Gastrocnemius medialis (tissue), 4 donors: ENCODE data around the gene MDK. TPM values are rescaled to one million over a fixed set of nuclear protein-coding genes. Genes with fewer than 3 reads are reported as not detected.

Experiments used
- ATAC-seq, 2 donors: fragments of 150-250 bp; one replicate each; pipeline ENCODE4 v1.9.1; 2016
- DNase-seq, 2 donors: peaks; one replicate each; pipeline ENCODE4 v3.0.0-alpha.2; 2019
- H3K27ac ChIP-seq, 4 donors: fragments of 200-600 bp; sonication (generic); 1 replicate in 1 of 4; 2 replicates in 3 of 4; pipeline ENCODE4 v1.5.1; 2016 to 2018; ENCODE audit warnings: mild to moderate bottlenecking in 2 of 4, moderate library complexity in 1 of 4
- H3K27me3 ChIP-seq, 3 donors: fragments of 200-600 bp; sonication (generic) in 2 of 3; 1 replicate in 1 of 3; 2 replicates in 2 of 3; pipeline versions ENCODE4 v1.5.1 to v1.6.0; 2016 to 2019; ENCODE audit warnings: mild to moderate bottlenecking in 1 of 3, moderate library complexity in 1 of 3
- H3K36me3 ChIP-seq, 2 donors: fragments of 200-600 bp; sonication (generic) in 1 of 2; one replicate each; pipeline ENCODE4 v1.5.1; 2017 to 2018
- H3K4me1 ChIP-seq, 2 donors: fragments of 200-600 bp; sonication (generic) in 1 of 2; one replicate each; pipeline ENCODE4 v1.5.1; 2016 to 2017; ENCODE audit warnings: mild to moderate bottlenecking in 2 of 2
- H3K4me3 ChIP-seq, 4 donors: fragments of 200-600 bp; sonication (generic) in 3 of 4; 1 replicate in 1 of 4; 2 replicates in 3 of 4; pipeline ENCODE4 v1.5.1; 2016 to 2019; ENCODE audit warnings: mild to moderate bottlenecking in 2 of 4
- H3K9me3 ChIP-seq, 3 donors: fragments of 200-600 bp; sonication (generic) in 2 of 3; 1 replicate in 1 of 3; 2 replicates in 2 of 3; pipeline ENCODE4 v1.5.1; 2016 to 2019
- CTCF ChIP-seq, 5 experiments: fragments of 450-650 bp in 3 of 5; fragments of 200-600 bp in 2 of 5; sonication (generic) in 2 of 5; IDR thresholded peaks in 4 of 5; conservative IDR thresholded peaks in 1 of 5; 1 replicate in 4 of 5; 2 replicates in 1 of 5; pipeline ENCODE4 v1.5.1; 2016 to 2019; ENCODE audit warnings: antibody characterized with exemption in 5 of 5, mild to moderate bottlenecking in 3 of 5, moderate library complexity in 3 of 5
- POLR2A ChIP-seq, 2 donors: fragments of 450-650 bp; IDR thresholded peaks; one replicate each; pipeline ENCODE4 v1.6.1; 2017; ENCODE audit warnings: antibody characterized with exemption in 2 of 2, mild to moderate bottlenecking in 2 of 2, moderate library complexity in 2 of 2
- in situ Hi-C, 4 donors: fragments of 200-750 bp; cut with MboI; loops; one replicate each; pipeline versions ENCODE4 v1.15.0 to v1.8.0; 2017; ENCODE audit warnings: low sequenced_read_pairs in 4 of 4
- intact Hi-C: fragments of 100-400 bp; cut with DNase I; formaldehyde crosslinking; loops from one replicate; pipeline ENCODE4 v1.15.1; 2023; ENCODE audit warnings: low total_unique reads
- total RNA-seq, 4 donors: library from RNA; depleted of rRNA; stranded (reverse); fragments of >200 nt; gene quantifications; one replicate each; pipeline versions ENCODE4 v1.1.0 to v1.2.3, GENCODE V29; 2016

Gene MDK
- total RNA-seq, 4 donors from 2014 or later, result 1.6 to 1.9 TPM; not detected in 2

GRCh38 chr11:46360878-46361277 is 20.6 kb upstream of the MDK start:
- DNase-seq, result no peak
- no peaks in the 10 kb centered on the region for H3K9me3 ChIP-seq
- H3K4me3 ChIP-seq, result peak overlapping the region; percentile 50 to 77 (median 71)
- no peaks in the 10 kb centered on the region for H3K27me3 ChIP-seq
- peak overlapping the region; percentile 98 to 100 (median 98) for H3K27ac ChIP-seq
- ATAC-seq, result peak; percentile 9 to 16
- no peak for TF ChIP-seq CTCF (IDR thresholded peaks at IDR 0.05 in 4 of 5, conservative IDR thresholded peaks at IDR 0.05 in 1 of 5)
- TF ChIP-seq POLR2A (IDR thresholded peaks at IDR 0.05), result no peak
- intact Hi-C loops (loop anchor here (5.0 to 10.0 kb wide), 3 partner anchors 341 to 1064 kb away; partner anchors contain the start of genes ARHGAP1, PACSIN3, PSMC3 and ZNF408), in situ Hi-C loops (no loop called here)
- peaks cover 54% of the 10 kb centered on the region in 2 donors for H3K4me1 ChIP-seq
- no peaks in the 10 kb centered on the region for H3K36me3 ChIP-seq

- intact Hi-C loops, result loop anchor here (5.0 to 10.0 kb wide), 3 partner anchors 341 to 1063 kb away; partner anchors contain the start of genes ARHGAP1, PACSIN3, PSMC3 and ZNF408
- H3K4me1 ChIP-seq, result peaks cover 60 to 61% of the 10 kb centered on the region in 2 donors
- peak; percentile 69 to 74 for ATAC-seq
- in situ Hi-C loops, result no loop called here
- H3K4me3 ChIP-seq, result peak overlapping the region; percentile 67 to 77 (median 74)
- no peaks in the 10 kb centered on the region for H3K9me3 ChIP-seq
- DNase-seq, result peak; percentile 85 to 94
- TF ChIP-seq CTCF (IDR thresholded peaks at IDR 0.05 in 4 of 5, conservative IDR thresholded peaks at IDR 0.05 in 1 of 5) (peak in 1 of 5 experiments; percentile 10), POLR2A (IDR thresholded peaks at IDR 0.05) (peak; percentile 94 to 96)
- H3K36me3 ChIP-seq, result no peaks in the 10 kb centered on the region
- no peaks in the 10 kb centered on the region for H3K27me3 ChIP-seq
- H3K27ac ChIP-seq, result peak overlapping the region; percentile 98 to 100 (median 98)
These were observed 19.9 kb upstream of the MDK start for GRCh38 chr11:46361283-46362155.

- peak in 1 of 2 donors; percentile 41 for DNase-seq
- peak overlapping the region; percentile 98 to 100 (median 98) for H3K27ac ChIP-seq
- H3K36me3 ChIP-seq, result no peaks in the 10 kb centered on the region
- H3K9me3 ChIP-seq, result no peaks in the 10 kb centered on the region
- no peaks in the 10 kb centered on the region for H3K27me3 ChIP-seq
- ATAC-seq, result peak; percentile 0
- H3K4me3 ChIP-seq, result peak overlapping the region; percentile 67 to 77 (median 74)
- intact Hi-C loops, result loop anchor here (1.0 to 10.0 kb wide), 4 partner anchors 15 to 1062 kb away; partner anchors contain the start of genes ARHGAP1, DGKZ, PACSIN3 and PSMC3
- peaks cover 69% of the 10 kb centered on the region in 2 donors for H3K4me1 ChIP-seq
- in situ Hi-C loops, result no loop called here
- TF ChIP-seq CTCF (IDR thresholded peaks at IDR 0.05 in 4 of 5, conservative IDR thresholded peaks at IDR 0.05 in 1 of 5) (no peak), POLR2A (IDR thresholded peaks at IDR 0.05) (no peak)
These were observed 19.1 kb upstream of the MDK start for GRCh38 chr11:46362156-46363030.

- in situ Hi-C loops, result no loop called here
- Histone ChIP-seq H3K4me1 (peaks cover 69 to 74% of the 10 kb centered on the region in 2 donors), H3K9me3 (no peaks in the 10 kb centered on the region), H3K36me3 (peaks cover 0 to 3% of the 10 kb centered on the region in 2 donors), H3K27me3 (no peaks in the 10 kb centered on the region), H3K4me3 (peak overlapping the region; percentile 67 to 77 (median 74)), H3K27ac (peak overlapping the region; percentile 98 to 100 (median 98))
- TF ChIP-seq CTCF (IDR thresholded peaks at IDR 0.05 in 4 of 5, conservative IDR thresholded peaks at IDR 0.05 in 1 of 5) (no peak), POLR2A (IDR thresholded peaks at IDR 0.05) (no peak)
- peak; percentile 64 to 81 for DNase-seq
- peak; percentile 45 to 59 for ATAC-seq
- intact Hi-C loops, result loop anchor here (1.0 to 10.0 kb wide), 4 partner anchors 16 to 1062 kb away; partner anchors contain the start of genes ARHGAP1, DGKZ, PACSIN3 and PSMC3
These were observed 18.4 kb upstream of the MDK start for GRCh38 chr11:46363031-46363407.
